H1 (cell line): ENCODE results near the gene OBP2B. TPM values are rescaled to one million over a fixed set of nuclear protein-coding genes. Genes with fewer than 3 reads are reported as not detected.

ENCODE experiments used
- CTCF ChIA-PET: fragments of 300-600 bp; sonication (Branson Sonifier 250); formaldehyde crosslinking; loops from one replicate; lab custom pipeline; 2021; ENCODE audit not compliant: partially characterized antibody; lab: Charles Lee
- POLR2A ChIA-PET: fragments of 300-600 bp; sonication (Branson Sonifier 250); formaldehyde crosslinking; loops from one replicate; lab custom pipeline; 2021; ENCODE audit warnings: inconsistent platforms; ENCODE audit not compliant: partially characterized antibody; lab: Charles Lee
- DNase-seq, 2 experiments: peaks; one replicate each; pipeline versions ENCODE4 v3.0.0 to v3.0.0-alpha.2; 2010 to 2022; ENCODE audit warnings: low spot score in 2 of 2, low read depth in 1 of 2, mixed read lengths in 1 of 2
- FAIRE-seq: peaks from 2 replicates; lab custom pipeline; 2011; peaks lifted over from hg19 to GRCh38; lab: Jason Lieb, UNC
- H2AFZ ChIP-seq: 2 replicates; pipeline ENCODE4 v1.8.1; 2012; ENCODE audit warnings: low read length, inconsistent platforms
- H2AK5ac ChIP-seq: 2 replicates; pipeline ENCODE4 v1.6.1; 2013; ENCODE audit warnings: low read depth, low read length
- H2BK120ac ChIP-seq: replicated peaks from 2 replicates; pipeline ENCODE3; 2013; ENCODE audit warnings: low read depth, low read length, inconsistent platforms
- H2BK12ac ChIP-seq: 2 replicates; pipeline ENCODE4 v1.6.1; 2013; ENCODE audit warnings: low read depth, low read length
- H2BK15ac ChIP-seq: 2 replicates; pipeline ENCODE4 v1.6.1; 2013; ENCODE audit warnings: low read length
- H2BK20ac ChIP-seq: 2 replicates; pipeline ENCODE4 v1.6.1; 2013; ENCODE audit warnings: low read length
- H2BK5ac ChIP-seq: 2 replicates; pipeline ENCODE4 v1.6.1; 2013; ENCODE audit warnings: low read depth, low read length
- H3K14ac ChIP-seq: 2 replicates; pipeline ENCODE4 v1.6.1; 2013; ENCODE audit warnings: inconsistent platforms; ENCODE audit not compliant: insufficient read length
- H3K18ac ChIP-seq: 2 replicates; pipeline ENCODE4 v1.6.1; 2013; ENCODE audit warnings: low read length; ENCODE audit errors: extremely low read depth
- H3K23ac ChIP-seq: 2 replicates; pipeline ENCODE4 v1.6.1; 2013; ENCODE audit warnings: inconsistent platforms; ENCODE audit not compliant: insufficient read length
- H3K23me2 ChIP-seq: 2 replicates; pipeline ENCODE4 v1.6.1; 2013; ENCODE audit warnings: low read depth, low read length
- H3K27ac ChIP-seq: 2 replicates; pipeline ENCODE4 v1.6.1; 2011; ENCODE audit warnings: low read depth, low read length, inconsistent platforms
- H3K27me3 ChIP-seq, 4 experiments: replicated peaks in 1 of 4; 1 replicate in 1 of 4; 2 replicates in 3 of 4; pipeline versions ENCODE4 v1.6.1 to v1.8.1; 2011 to 2013; ENCODE audit warnings: low read length in 3 of 4, mild to moderate bottlenecking in 3 of 4, inconsistent platforms in 2 of 4, mixed read lengths in 2 of 4, moderate library complexity in 1 of 4; ENCODE audit not compliant: control insufficient read depth in 3 of 4, insufficient read depth in 3 of 4; ENCODE audit errors: extremely low read depth in 1 of 4
- H3K36me3 ChIP-seq, 4 experiments: 2 replicates each; pipeline versions ENCODE4 v1.6.1 to v1.8.1; 2011 to 2013; ENCODE audit warnings: mild to moderate bottlenecking in 4 of 4, low read length in 3 of 4, moderate library complexity in 2 of 4, control low read depth in 1 of 4, inconsistent platforms in 1 of 4; ENCODE audit not compliant: insufficient read depth in 4 of 4, control insufficient read depth in 2 of 4
- H3K4ac ChIP-seq: replicated peaks from 2 replicates; pipeline ENCODE3; 2013; ENCODE audit warnings: low read length, low read depth, mixed read lengths, inconsistent platforms; ENCODE audit not compliant: insufficient read length
- H3K4me1 ChIP-seq, 4 experiments: replicated peaks in 1 of 4; 1 replicate in 1 of 4; 2 replicates in 3 of 4; pipeline versions ENCODE4 v1.6.1 to v1.8.1; 2011 to 2013; ENCODE audit warnings: low read length in 3 of 4, inconsistent platforms in 2 of 4, mixed read lengths in 1 of 4; ENCODE audit not compliant: insufficient read depth in 4 of 4, control insufficient read depth in 3 of 4
- H3K4me2 ChIP-seq, 2 experiments: 2 replicates each; pipeline versions ENCODE4 v1.6.1 to v1.8.1; 2011 to 2013; ENCODE audit warnings: low read depth in 2 of 2, low read length in 2 of 2, control low read depth in 1 of 2, inconsistent platforms in 1 of 2, mild to moderate bottlenecking in 1 of 2; ENCODE audit not compliant: insufficient read depth in 1 of 2
- H3K4me3 ChIP-seq, 4 experiments: fragments of 200-600, 300-600 bp in 1 of 4; sonication (generic), shearing (Covaris generic), sonication (Bioruptor Twin) in 1 of 4; 2 replicates each; pipeline versions ENCODE4 v1.5.1 to v1.8.1; 2011 to 2016; ENCODE audit warnings: low read length in 4 of 4, low read depth in 3 of 4, control low read depth in 2 of 4, inconsistent platforms in 2 of 4, mild to moderate bottlenecking in 2 of 4, mixed read lengths in 1 of 4, moderate library complexity in 1 of 4; ENCODE audit not compliant: insufficient read depth in 2 of 4; ENCODE audit errors: extremely low read depth in 1 of 4
- H3K56ac ChIP-seq: replicated peaks from 2 replicates; pipeline ENCODE3; 2013; ENCODE audit warnings: low read depth, mild to moderate bottlenecking, mixed read lengths, low read length, inconsistent platforms; ENCODE audit not compliant: insufficient read length
- H3K79me1 ChIP-seq: 2 replicates; pipeline ENCODE4 v1.6.1; 2013; ENCODE audit warnings: low read depth, low read length, control low read depth
- H3K79me2 ChIP-seq, 2 experiments: 2 replicates each; pipeline versions ENCODE4 v1.6.1 to v1.8.1; 2012 to 2013; ENCODE audit warnings: low read length in 2 of 2, mild to moderate bottlenecking in 2 of 2, inconsistent platforms in 1 of 2; ENCODE audit not compliant: insufficient read depth in 2 of 2, control insufficient read depth in 1 of 2
- H3K9ac ChIP-seq, 4 experiments: replicated peaks in 1 of 4; 1 replicate in 1 of 4; 2 replicates in 3 of 4; pipeline versions ENCODE4 v1.6.1 to v1.8.1; 2011 to 2013; ENCODE audit warnings: low read depth in 3 of 4, low read length in 3 of 4, control low read depth in 2 of 4, mild to moderate bottlenecking in 2 of 4, moderate library complexity in 2 of 4, inconsistent platforms in 1 of 4; ENCODE audit errors: extremely low read depth in 1 of 4
- H3K9me3 ChIP-seq, 2 experiments: 2 replicates each; pipeline versions ENCODE4 v1.6.1 to v1.8.1; 2012 to 2013; ENCODE audit warnings: mild to moderate bottlenecking in 2 of 2, moderate library complexity in 2 of 2, control low read depth in 1 of 2, inconsistent platforms in 1 of 2, low read depth in 1 of 2, low read length in 1 of 2, mixed read lengths in 1 of 2; ENCODE audit not compliant: insufficient read depth in 2 of 2
- H4K20me1 ChIP-seq, 2 experiments: replicated peaks in 1 of 2; 2 replicates each; pipeline versions ENCODE3 to v1.8.1; 2011 to 2013; ENCODE audit warnings: inconsistent platforms in 2 of 2, low read length in 2 of 2, mild to moderate bottlenecking in 1 of 2; ENCODE audit not compliant: insufficient read depth in 2 of 2, control insufficient read depth in 1 of 2
- H4K5ac ChIP-seq: 2 replicates; pipeline ENCODE4 v1.6.1; 2013; ENCODE audit warnings: low read length, low read depth, mixed read lengths, inconsistent platforms; ENCODE audit not compliant: insufficient read length
- H4K8ac ChIP-seq: 2 replicates; pipeline ENCODE4 v1.8.0; 2013; ENCODE audit warnings: mild to moderate bottlenecking, moderate library complexity, low read length, inconsistent platforms; ENCODE audit not compliant: insufficient read depth; ENCODE audit errors: extremely low read depth
- H4K91ac ChIP-seq: replicated peaks from 2 replicates; pipeline ENCODE3; 2013; ENCODE audit warnings: low read length, mixed read lengths, inconsistent platforms; ENCODE audit not compliant: insufficient read length
- CTCF ChIP-seq, 3 experiments: IDR thresholded peaks; 1 replicate in 2 of 3; 2 replicates in 1 of 3; pipeline versions ENCODE4 v1.5.1 to v1.6.1; 2011; ENCODE audit warnings: low read length in 3 of 3, mild to moderate bottlenecking in 3 of 3, inconsistent platforms in 2 of 3, low read depth in 1 of 3, moderate library complexity in 1 of 3; ENCODE audit not compliant: insufficient read depth in 1 of 3; ENCODE audit errors: control extremely low read depth in 1 of 3
- TEAD4 ChIP-seq: IDR thresholded peaks from 2 replicates; pipeline ENCODE4 v1.6.1; 2012; ENCODE audit warnings: low read depth, low read length, inconsistent platforms, mixed read lengths
- WGBS, 2 experiments: shearing (Covaris generic) in 1 of 2; methylation state at CpG; one replicate each; pipeline versions ENCODE4 v1.1.6 to v1.1.7; 2013 to 2015; ENCODE audit warnings: low lambda C conversion rate in 2 of 2, mixed read lengths in 2 of 2, inconsistent platforms in 1 of 2, low coverage in 1 of 2, missing lambda C conversion rate in 1 of 2; ENCODE audit not compliant: insufficient replicate concordance in 2 of 2, insufficient coverage in 1 of 2, insufficient read length in 1 of 2; ENCODE audit errors: extremely low coverage in 1 of 2, missing lambda C conversion rate in 1 of 2; 5-methylcytosine and 5-hydroxymethylcytosine counted together
- polyA plus RNA-seq, 7 experiments: library from polyadenylated mRNA; depleted of rRNA in 3 of 7; stranded (reverse) in 5 of 7; unstranded in 2 of 7; fragments of >200 nt in 5 of 7; fragments of 200-250 nt in 2 of 7; gene quantifications; 1 replicate in 5 of 7; 2 replicates in 1 of 7; 4 replicates in 1 of 7; pipeline versions ENCODE4 v1.2.1 to v1.2.3, GENCODE V29; 2011 to 2013; ENCODE audit warnings: missing spikeins in 2 of 7, mixed read lengths in 2 of 7
- total RNA-seq: library from RNA; stranded (reverse); fragmentation: NEBNext Ultra II Directional; extraction: Animal tissue kit (Norgen Biotek cat#: 25700); gene quantifications from 2 replicates; pipeline ENCODE4 v1.2.1, GENCODE V29; 2021

Gene OBP2B
- total and polyA plus RNA-seq, 2 of the 8 experiments (the other 6 are each of a cell fraction or from before 2014, with no cell fraction given): not detected

GRCh38 chr9:133249337-133249736 lies 40.3 kb upstream of the OBP2B start:
- Histone ChIP-seq H3K27me3 (no peaks in the 10 kb centered on the region), H3K14ac (no peak overlapping the region), H3K27ac (no peak overlapping the region), H3K18ac (no peak overlapping the region), H2AK5ac (no peak overlapping the region), H3K9me3 (no peaks in the 10 kb centered on the region), H2BK20ac (no peak overlapping the region), H3K56ac (no peak overlapping the region), H4K8ac (no peak overlapping the region), H3K79me1 (no peaks in the 10 kb centered on the region), H3K23ac (no peak overlapping the region), H3K9ac (no peak overlapping the region), H4K91ac (no peak overlapping the region), H3K4ac (no peak overlapping the region), H3K23me2 (no peaks in the 10 kb centered on the region), H3K4me1 (no peaks in the 10 kb centered on the region), H3K36me3 (no peaks in the 10 kb centered on the region), H3K79me2 (no peaks in the 10 kb centered on the region), H2BK15ac (no peak overlapping the region), H2AFZ (no peak overlapping the region), H2BK5ac (no peak overlapping the region), H2BK12ac (no peak overlapping the region), H4K20me1 (no peaks in the 10 kb centered on the region), H4K5ac (no peak overlapping the region), H3K4me2 (no peak overlapping the region), H3K4me3 (no peak overlapping the region), H2BK120ac (no peak overlapping the region)
- FAIRE-seq (no peak), DNase-seq (peak in 1 of 2 experiments; percentile 7)
- no peak for TF ChIP-seq TEAD4
- TF ChIP-seq CTCF (IDR thresholded peaks at IDR 0.05; ENCODE audit: control extremely low read depth in 1 of 3, insufficient read depth in 1 of 3, low read depth in 1 of 3, low read length in 3 of 3): no peak
- POLR2A ChIA-PET: no interaction called here
- 88% methylated on average over 1 of the region's 1 CpG; no CpG with 5 or more reads in 1 of the 2 experiments for WGBS, 2 experiments
- CTCF ChIA-PET: interaction anchor here (0.7 to 3.9 kb wide), 2 partner anchors 10 to 118 kb away, joined by 3 to 24 read pairs; no protein-coding TSS in a partner anchor
